GM12878 (cell line): ENCODE data around the gene ANXA9. TPM values are rescaled to one million over a fixed set of nuclear protein-coding genes. Genes with fewer than 3 reads are reported as not detected.

Experiments used
- CREM ChIP-seq: IDR thresholded peaks from 2 replicates; pipeline ENCODE4 v1.6.1; 2014; ENCODE audit warnings: antibody characterized with exemption, low read depth
- IKZF1 ChIP-seq: fragments of 450-650 bp; conservative IDR thresholded peaks from 2 replicates; pipeline ENCODE4 v1.6.1; 2017; ENCODE audit warnings: antibody characterized with exemption, mild to moderate bottlenecking
- MEF2B ChIP-seq: fragments of 450-650 bp; IDR thresholded peaks from 2 replicates; pipeline ENCODE4 v1.6.1; 2018; ENCODE audit warnings: mild to moderate bottlenecking, moderate library complexity; ENCODE audit not compliant: partially characterized antibody, poor library complexity, severe bottlenecking
- MLLT1 ChIP-seq: fragments of 450-650 bp; IDR thresholded peaks from 2 replicates; pipeline ENCODE4 v1.6.1; 2016; ENCODE audit warnings: mild to moderate bottlenecking
- NFXL1 ChIP-seq: fragments of 450-650 bp; IDR thresholded peaks from 2 replicates; pipeline ENCODE4 v1.6.1; 2017; ENCODE audit warnings: antibody characterized with exemption, mild to moderate bottlenecking, borderline replicate concordance
- PAX8 ChIP-seq: fragments of 450-650 bp; IDR thresholded peaks from 2 replicates; pipeline ENCODE4 v1.6.1; 2017; ENCODE audit warnings: mild to moderate bottlenecking, moderate library complexity
- PBX3 ChIP-seq: IDR thresholded peaks from 2 replicates; pipeline ENCODE4 v1.6.1; 2011; ENCODE audit warnings: mild to moderate bottlenecking, low read depth, low read length, moderate library complexity; ENCODE audit not compliant: insufficient replicate concordance
- RAD21 ChIP-seq: IDR thresholded peaks from 2 replicates; pipeline ENCODE4 v1.6.1; 2011; ENCODE audit warnings: mild to moderate bottlenecking, low read depth, low read length, moderate library complexity; ENCODE audit not compliant: insufficient read depth
- RUNX3 ChIP-seq: IDR thresholded peaks from 2 replicates; pipeline ENCODE4 v1.6.1; 2012; ENCODE audit warnings: low read length, inconsistent platforms
- TARDBP ChIP-seq: IDR thresholded peaks from 2 replicates; pipeline ENCODE4 v1.6.1; 2016; ENCODE audit warnings: borderline replicate concordance
- WRNIP1 ChIP-seq: IDR thresholded peaks from 2 replicates; pipeline ENCODE4 v1.6.1; 2011; ENCODE audit warnings: low read depth, low read length, improper control_type of control experiment, borderline replicate concordance
- ZNF592 ChIP-seq: fragments of 450-650 bp; IDR thresholded peaks from 2 replicates; pipeline ENCODE4 v1.6.1; 2017; ENCODE audit warnings: mild to moderate bottlenecking, moderate library complexity
- ZNF687 ChIP-seq: fragments of 450-650 bp; IDR thresholded peaks from 2 replicates; pipeline ENCODE4 v1.6.1; 2017; ENCODE audit warnings: mild to moderate bottlenecking, moderate library complexity
- ZSCAN29 ChIP-seq: fragments of 450-650 bp; IDR thresholded peaks from 2 replicates; pipeline ENCODE4 v1.6.1; 2017; ENCODE audit warnings: mild to moderate bottlenecking, moderate library complexity
- polyA plus RNA-seq, 11 experiments: library from polyadenylated mRNA; depleted of rRNA in 4 of 11; unstranded in 6 of 11; stranded (reverse) in 5 of 11; fragments of >200 nt; fragmentation: Nextera tagmentation in 4 of 11; fragmentation: Illumina TruSeq in 1 of 11; extraction: Ambion mirVana in 4 of 11; extraction: Trizol in 1 of 11; gene quantifications; 1 replicate in 1 of 11; 2 replicates in 10 of 11; pipeline versions ENCODE4 v1.2.1 to v1.2.3, GENCODE V29; 2011 to 2016; ENCODE audit warnings: inconsistent platforms in 2 of 11, missing spikeins in 2 of 11, low read depth in 1 of 11
- total RNA-seq, 4 experiments: library from RNA; depleted of rRNA in 3 of 4; stranded (reverse); fragments of >200 nt in 3 of 4; fragmentation: Illumina TruSeq in 1 of 4; extraction: Trizol in 1 of 4; gene quantifications; 2 replicates each; pipeline versions ENCODE4 v1.2.1 to v1.2.3, GENCODE V29; 2013 to 2021
- TF ChIP-seq, protein P1 (sequence below): IDR thresholded peaks from 2 replicates; pipeline ENCODE4 v1.6.1; 2011; ENCODE audit warnings: borderline replicate concordance, low read depth, mild to moderate bottlenecking, moderate library complexity, low read length; ENCODE audit not compliant: insufficient read depth, poor library complexity, severe bottlenecking

ANXA9 gene
- total and polyA plus RNA-seq, 10 of the 15 experiments (the other 5 are each of a cell fraction or from before 2014, with no cell fraction given), result 0.04 to 0.43 (median 0.18) TPM; not detected in 4

DNA sequence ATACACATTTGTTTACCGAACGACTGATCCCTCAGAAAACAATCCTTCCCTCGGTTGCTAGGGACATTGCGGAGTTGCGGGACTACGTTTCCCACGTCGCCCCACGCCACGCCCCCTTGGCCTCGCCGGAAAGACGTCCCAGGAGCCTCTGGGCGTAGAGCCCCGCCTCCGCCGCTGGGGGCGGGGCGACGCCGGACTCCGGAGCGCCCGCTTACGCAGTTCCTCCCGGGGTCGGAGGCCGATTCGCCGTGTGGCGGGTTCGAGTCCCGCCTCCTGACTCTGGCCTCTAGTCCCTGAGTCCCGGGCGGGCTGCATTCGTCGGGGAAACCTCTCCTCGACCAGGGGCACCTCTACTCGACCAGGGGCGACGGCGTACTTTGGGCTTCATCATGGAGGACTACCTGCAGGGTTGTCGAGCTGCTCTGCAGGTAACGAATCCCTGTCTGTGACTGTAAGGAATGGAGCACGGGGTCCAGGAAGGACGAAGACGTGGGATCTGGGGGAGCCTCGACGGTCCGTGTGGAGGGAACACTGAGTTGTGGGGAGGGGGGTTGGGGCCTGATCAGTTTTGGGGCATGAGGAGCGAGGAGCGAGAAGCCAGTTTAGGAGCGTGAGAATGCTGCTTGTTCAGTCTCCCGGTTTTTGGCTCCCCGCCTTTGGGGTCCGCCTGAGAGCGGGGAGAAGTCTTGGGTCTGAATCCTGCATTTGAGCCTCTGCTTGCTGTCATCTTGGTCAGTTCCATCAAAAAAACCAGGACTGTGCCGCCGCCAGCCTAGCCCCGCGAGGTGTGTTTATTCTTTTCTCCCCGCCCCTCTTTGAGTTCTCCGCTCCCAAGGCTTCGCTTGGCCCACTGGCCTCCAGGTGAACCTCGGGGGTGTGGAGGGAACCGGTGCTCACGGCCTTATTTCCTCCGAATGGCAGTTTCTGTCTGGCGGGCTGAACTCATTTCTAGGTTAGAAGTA lies 26.4 kb downstream of the ANXA9 start, which contains the start of gene PRUNE1 (continued):
- TF ChIP-seq ZNF687 (0 out of 2 replicates have a peak, but pooled peaks have one; percentile 8), CREM (peak; percentile 86; the same call in 1 of the 2 replicates), MLLT1 (peak; percentile 83), IKZF1 (peak; percentile 76; the same call in 1 of the 2 replicates), RAD21 (no peak), WRNIP1 (no peak), RUNX3 (no peak), MEF2B (no peak), NFXL1 (no peak), PAX8 (no peak), ZNF592 (no peak), ZSCAN29 (no peak), TARDBP (peak; percentile 81), PBX3 (no peak)
- TF ChIP-seq, protein P1, sequence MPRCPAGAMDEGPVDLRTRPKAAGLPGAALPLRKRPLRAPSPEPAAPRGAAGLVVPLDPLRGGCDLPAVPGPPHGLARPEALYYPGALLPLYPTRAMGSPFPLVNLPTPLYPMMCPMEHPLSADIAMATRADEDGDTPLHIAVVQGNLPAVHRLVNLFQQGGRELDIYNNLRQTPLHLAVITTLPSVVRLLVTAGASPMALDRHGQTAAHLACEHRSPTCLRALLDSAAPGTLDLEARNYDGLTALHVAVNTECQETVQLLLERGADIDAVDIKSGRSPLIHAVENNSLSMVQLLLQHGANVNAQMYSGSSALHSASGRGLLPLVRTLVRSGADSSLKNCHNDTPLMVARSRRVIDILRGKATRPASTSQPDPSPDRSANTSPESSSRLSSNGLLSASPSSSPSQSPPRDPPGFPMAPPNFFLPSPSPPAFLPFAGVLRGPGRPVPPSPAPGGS, result no peak
